HT-29 (cell line): Measurements from ENCODE around the gene ZG16. TPM values are rescaled to one million over a fixed set of nuclear protein-coding genes. Genes with fewer than 3 reads are reported as not detected.
"Not testable (repeated sequence)": the region's sequence is repeated elsewhere in the genome, so short reads cannot be mapped to it uniquely, and the experiment has no call there.

ENCODE experiments used
- DNase-seq: peaks from one replicate; pipeline ENCODE4 v3.0.0-alpha.2; 2015; ENCODE audit warnings: low spot score
- total RNA-seq: library from RNA; depleted of rRNA; stranded (reverse); fragments of >200 nt; shearing (Covaris generic); gene quantifications from 2 replicates; pipeline ENCODE4 v1.2.3, GENCODE V29; 2014

ZG16 gene
- total RNA-seq, 1 experiment from 2014 or later = not detected

- DNase-seq = not testable (repeated sequence)
Observed at GRCh38 chr16:29748760-29749149, 29.3 kb upstream of the ZG16 start.

GRCh38 chr16:29753516-29753915, 24.5 kb upstream of the ZG16 start:
- no peak for DNase-seq

- no peak for DNase-seq
Observed at GRCh38 chr16:29756654-29757053, 21.4 kb upstream of the ZG16 start.

GRCh38 chr16:29757086-29757485, 21.0 kb upstream of the ZG16 start:
- DNase-seq = not testable (repeated sequence)

GRCh38 chr16:29757950-29758466, 20.0 kb upstream of the ZG16 start:
- DNase-seq = peak; percentile 16

- no peak for DNase-seq
Observed at GRCh38 chr16:29760567-29761279, 17.3 kb upstream of the ZG16 start.

GRCh38 chr16:29761280-29761651, 16.8 kb upstream of the ZG16 start:
- DNase-seq = not testable (repeated sequence)

- no peak for DNase-seq
Observed at GRCh38 chr16:29761882-29762281, 16.2 kb upstream of the ZG16 start.

GRCh38 chr16:29763326-29763725, 14.7 kb upstream of the ZG16 start:
- DNase-seq = no peak

- DNase-seq = peak; percentile 78
Observed at GRCh38 chr16:29765167-29766032, 12.7 kb upstream of the ZG16 start.

GRCh38 chr16:29766571-29766970, 11.5 kb upstream of the ZG16 start:
- DNase-seq = no peak

GRCh38 chr16:29767062-29767461, 11.0 kb upstream of the ZG16 start:
- DNase-seq = no peak

GRCh38 chr16:29769507-29769906, 8.5 kb upstream of the ZG16 start:
- DNase-seq = no peak

- no peak for DNase-seq
Observed at GRCh38 chr16:29770250-29770929, 7.7 kb upstream of the ZG16 start.

GRCh38 chr16:29772330-29772729, 5.7 kb upstream of the ZG16 start:
- DNase-seq = not testable (repeated sequence)

GRCh38 chr16:29774730-29775129, 3.3 kb upstream of the ZG16 start:
- DNase-seq = no peak

- peak; percentile 7 for DNase-seq
Observed at GRCh38 chr16:29775742-29776408, 2.2 kb upstream of the ZG16 start.

- DNase-seq = no peak
Observed at GRCh38 chr16:29779474-29779873, 1.4 kb downstream of the ZG16 start.

- not testable (repeated sequence) for DNase-seq
Observed at GRCh38 chr16:29783094-29783953, 5.3 kb downstream of the ZG16 start.

- DNase-seq = no peak
Observed at GRCh38 chr16:29784157-29784556, 6.1 kb downstream of the ZG16 start.
